ACC112 (cell line): Measurements from ENCODE around the gene ARL15.
A peak's percentile ranks its signal among the peaks of the same experiment; 100 is the strongest.

ENCODE experiments used
- H2AFZ ChIP-seq: fragments of 200-600 bp; sonication (generic); one replicate; pipeline ENCODE4 v1.6.0; 2017; ENCODE audit warnings: antibody characterized with exemption, low read length; ENCODE audit not compliant: unreplicated experiment
- H3K27ac ChIP-seq: fragments of 200-600 bp; sonication (generic); 2 replicates; pipeline ENCODE4 v1.5.1; 2014; ENCODE audit warnings: low read depth, mild to moderate bottlenecking, antibody characterized with exemption, low read length, moderate library complexity
- H3K27me3 ChIP-seq: fragments of 200-600 bp; sonication (generic); 2 replicates; pipeline ENCODE4 v1.6.1; 2014; ENCODE audit warnings: mild to moderate bottlenecking, antibody characterized with exemption, low read length, moderate library complexity, mixed read lengths; ENCODE audit not compliant: insufficient read depth
- H3K36me3 ChIP-seq: fragments of 200-600 bp; sonication (generic); 2 replicates; pipeline ENCODE4 v1.6.1; 2016; ENCODE audit warnings: mild to moderate bottlenecking, antibody characterized with exemption, low read length, moderate library complexity, mixed read lengths; ENCODE audit not compliant: insufficient read depth
- H3K4me1 ChIP-seq: fragments of 200-600 bp; sonication (generic); one replicate; pipeline ENCODE4 v1.6.1; 2016; ENCODE audit warnings: low read length, mixed read lengths; ENCODE audit not compliant: insufficient read depth, unreplicated experiment, control insufficient read depth
- H3K4me3 ChIP-seq: fragments of 200-600 bp; sonication (generic); 2 replicates; pipeline ENCODE4 v1.5.1; 2014; ENCODE audit warnings: mild to moderate bottlenecking, low read depth, low read length
- H3K79me2 ChIP-seq: fragments of 200-600 bp; sonication (generic); one replicate; pipeline ENCODE4 v1.6.0; 2016; ENCODE audit warnings: low read length; ENCODE audit not compliant: control insufficient read depth, unreplicated experiment, insufficient read depth

Gene ARL15

DNA sequence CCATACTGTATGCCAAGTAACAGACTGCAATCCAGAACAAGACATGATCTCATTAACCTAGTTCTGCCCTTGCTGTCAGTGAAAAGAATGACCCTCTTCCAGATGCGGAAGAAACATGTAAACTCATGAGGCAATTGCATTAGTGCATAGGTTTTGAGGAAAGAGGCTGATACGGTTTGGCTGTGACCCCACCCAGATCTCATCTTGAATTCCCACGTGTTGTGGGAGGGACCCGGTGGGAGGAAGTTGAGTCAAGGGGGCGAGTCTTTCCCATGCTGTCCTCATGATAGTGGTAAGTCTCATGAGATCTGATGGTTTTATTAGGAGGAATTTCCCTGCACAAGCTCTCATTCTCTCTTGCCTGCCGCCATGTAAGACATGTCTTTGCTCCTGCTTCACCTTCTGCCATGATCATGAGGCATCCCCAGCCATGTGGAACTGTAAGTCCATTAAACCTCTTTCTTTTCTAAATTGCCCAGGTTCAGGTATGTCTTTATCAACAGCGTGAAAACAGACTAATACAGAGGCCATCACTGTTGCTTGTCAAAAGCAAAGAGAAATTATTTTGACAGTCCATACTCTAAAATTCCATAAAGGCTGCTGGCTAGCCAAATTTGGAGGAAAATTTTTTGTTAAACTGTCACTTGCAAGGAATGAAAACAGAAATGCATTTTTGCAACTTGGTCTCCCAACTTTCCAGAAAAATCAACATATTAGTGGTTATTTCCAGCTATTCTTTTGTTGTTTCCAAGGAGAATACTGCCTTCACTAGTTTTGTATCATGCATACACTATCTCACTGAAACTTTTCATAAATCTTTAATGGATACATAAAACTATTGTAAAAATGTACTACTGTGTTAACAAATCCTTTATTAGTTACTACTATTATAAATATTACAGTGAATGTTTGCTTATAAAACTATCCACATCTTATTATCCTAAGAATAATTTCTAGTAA, 3.2 kb upstream of the ARL15 start:
- peaks cover 4% of the 10 kb centered on the region for H3K79me2 ChIP-seq
- no peaks in the 10 kb centered on the region for H3K4me1 ChIP-seq
- H2AFZ ChIP-seq, result no peak overlapping the region

DNA sequence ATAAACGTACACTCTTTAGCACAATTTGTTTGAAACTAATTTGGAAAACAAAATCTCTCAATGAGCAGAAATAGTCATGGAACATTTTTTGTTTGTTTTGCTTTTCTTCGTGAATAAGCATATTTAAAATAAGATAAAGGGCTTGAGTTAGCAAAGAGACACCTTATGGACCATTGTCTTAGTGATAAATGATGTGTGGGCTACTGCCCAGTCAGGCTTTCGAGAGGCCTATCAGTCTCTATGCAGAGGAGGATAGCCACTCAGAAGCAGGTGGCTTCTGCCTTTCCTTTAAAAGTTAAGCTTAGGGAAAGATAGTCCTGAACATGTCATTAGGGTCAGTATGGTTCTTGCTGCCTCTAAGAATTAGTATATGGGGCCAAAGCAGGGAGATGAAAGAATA, 2.1 kb upstream of the ARL15 start:
- H3K36me3 ChIP-seq, result no peaks in the 10 kb centered on the region
- H3K79me2 ChIP-seq, result peaks cover 4% of the 10 kb centered on the region
- no peaks in the 10 kb centered on the region for H3K27me3 ChIP-seq
- no peaks in the 10 kb centered on the region for H3K4me1 ChIP-seq
- H3K4me3 ChIP-seq, result no peak overlapping the region
- no peak overlapping the region for H2AFZ ChIP-seq
- H3K27ac ChIP-seq, result no peak overlapping the region

More for the DNA sequence above, 3.2 kb upstream of the ARL15 start:
- Histone ChIP-seq H3K4me3 (no peak overlapping the region), H3K27ac (no peak overlapping the region), H3K27me3 (no peaks in the 10 kb centered on the region), H3K36me3 (no peaks in the 10 kb centered on the region)

DNA sequence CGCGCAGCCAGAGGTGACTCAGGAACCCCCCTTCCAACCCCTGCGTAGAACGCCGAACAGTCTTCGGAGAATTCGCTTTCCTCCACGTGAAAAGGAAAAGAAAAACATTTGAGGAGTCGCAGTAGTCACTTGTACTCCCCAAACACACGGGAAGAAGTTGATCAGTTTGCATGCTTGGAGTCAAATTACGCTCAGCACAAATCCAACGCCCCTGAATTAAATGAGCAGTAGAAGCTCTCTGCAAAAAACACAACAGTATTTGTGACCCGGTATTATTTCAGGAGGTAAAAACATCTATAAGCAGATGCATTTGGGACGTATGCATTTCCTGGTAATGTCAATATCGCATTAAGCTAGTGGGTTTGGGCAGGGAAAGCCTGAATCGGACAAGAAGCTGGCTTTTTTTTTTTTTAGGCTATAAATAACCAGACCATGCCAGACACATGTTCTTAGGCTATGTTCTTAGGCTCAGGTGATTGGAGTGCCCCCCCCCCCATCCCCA, 854 bp upstream of the ARL15 start:
- Histone ChIP-seq H3K27ac (no peak overlapping the region), H3K79me2 (peaks cover 4% of the 10 kb centered on the region), H3K27me3 (no peaks in the 10 kb centered on the region), H2AFZ (peak overlapping the region; percentile 72), H3K36me3 (no peaks in the 10 kb centered on the region), H3K4me3 (peak overlapping the region; percentile 84), H3K4me1 (no peaks in the 10 kb centered on the region)

DNA sequence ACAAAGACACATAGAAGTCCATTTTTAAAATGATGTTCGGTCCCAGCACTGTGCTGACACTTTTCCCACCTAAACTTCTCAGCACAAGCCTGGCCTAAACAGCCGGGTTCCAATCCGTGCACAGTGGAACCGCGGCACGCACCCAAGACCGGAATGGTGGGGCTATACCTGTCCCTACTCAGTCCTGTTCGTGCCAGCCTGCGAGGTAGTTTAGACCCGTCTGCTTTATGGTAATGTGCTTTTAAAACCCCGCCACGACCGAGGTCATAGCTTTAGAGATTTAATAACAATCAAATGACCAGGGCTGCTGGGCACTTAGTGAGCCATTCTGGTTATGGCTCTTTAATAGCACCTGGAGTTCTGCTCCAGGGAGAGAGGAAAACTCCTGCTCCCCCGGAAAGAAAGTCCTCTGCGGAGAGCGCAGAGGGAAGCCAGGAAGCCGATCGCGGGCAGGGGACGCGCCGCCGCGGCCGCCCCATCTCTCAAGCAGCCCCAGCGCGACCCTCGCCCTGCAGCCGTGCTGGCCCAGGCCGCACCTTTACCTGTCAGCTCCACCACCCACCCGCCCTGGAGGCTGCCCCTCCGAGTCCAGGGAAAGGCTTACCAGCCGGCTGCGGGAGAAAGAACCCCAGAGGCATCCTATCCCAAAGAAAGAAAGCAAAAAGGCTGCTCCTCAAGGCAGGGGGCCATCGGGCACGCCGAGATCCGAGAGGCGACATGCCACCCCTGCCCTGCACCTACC, 511 bp downstream of the ARL15 start:
- Histone ChIP-seq H3K4me1 (no peaks in the 10 kb centered on the region), H2AFZ (peak overlapping the region; percentile 76), H3K27me3 (no peaks in the 10 kb centered on the region), H3K79me2 (peaks cover 4% of the 10 kb centered on the region), H3K27ac (no peak overlapping the region), H3K36me3 (no peaks in the 10 kb centered on the region), H3K4me3 (peak overlapping the region; percentile 84)

DNA sequence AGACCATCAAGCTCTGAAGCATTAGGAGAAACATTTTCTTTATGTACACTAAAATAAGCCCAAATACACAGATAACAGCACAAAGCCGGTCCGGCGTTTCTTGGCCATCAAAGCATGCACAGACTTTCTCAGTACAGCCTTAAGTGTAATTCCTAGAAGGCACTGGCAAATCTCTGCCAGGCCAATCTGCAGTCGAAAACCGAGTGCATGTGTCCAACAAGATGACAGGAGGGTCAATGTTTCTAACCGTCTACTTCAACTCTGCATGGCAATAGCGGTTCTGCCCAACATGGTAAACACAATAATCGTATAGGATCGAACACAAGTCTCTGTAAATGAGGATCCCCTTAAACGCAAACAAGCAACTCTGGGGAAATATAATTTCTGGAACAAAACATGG, 1.1 kb downstream of the ARL15 start:
- peak overlapping the region; percentile 76 for H2AFZ ChIP-seq
- no peak overlapping the region for H3K27ac ChIP-seq
- peaks cover 4% of the 10 kb centered on the region for H3K79me2 ChIP-seq

DNA sequence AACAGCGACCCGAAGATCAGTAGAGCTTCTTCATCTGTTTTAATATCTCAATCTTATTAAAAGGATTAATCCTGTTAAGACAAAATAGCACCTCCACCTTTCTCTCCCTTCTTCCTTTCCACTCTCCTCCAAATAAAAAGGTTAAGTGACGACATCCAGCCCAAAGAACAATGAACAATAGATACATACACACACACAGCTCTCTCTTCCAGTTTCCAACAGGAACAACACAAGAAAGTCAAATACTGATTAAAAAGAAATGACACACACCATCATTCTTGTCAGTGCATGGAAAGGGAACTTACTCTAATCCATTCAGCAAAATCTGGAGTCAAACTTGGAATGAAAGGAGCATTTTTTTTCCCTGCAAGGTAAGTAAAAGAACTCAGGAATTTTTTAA, 2.8 kb downstream of the ARL15 start:
- Histone ChIP-seq H3K36me3 (no peaks in the 10 kb centered on the region), H3K27me3 (no peaks in the 10 kb centered on the region), H3K79me2 (peaks cover 4% of the 10 kb centered on the region), H3K4me3 (no peak overlapping the region), H3K4me1 (no peaks in the 10 kb centered on the region), H2AFZ (no peak overlapping the region), H3K27ac (no peak overlapping the region)

More for the DNA sequence above, 1.1 kb downstream of the ARL15 start:
- no peaks in the 10 kb centered on the region for H3K27me3 ChIP-seq
- peak overlapping the region; percentile 84 for H3K4me3 ChIP-seq
- H3K4me1 ChIP-seq, result no peaks in the 10 kb centered on the region
- H3K36me3 ChIP-seq, result no peaks in the 10 kb centered on the region

DNA sequence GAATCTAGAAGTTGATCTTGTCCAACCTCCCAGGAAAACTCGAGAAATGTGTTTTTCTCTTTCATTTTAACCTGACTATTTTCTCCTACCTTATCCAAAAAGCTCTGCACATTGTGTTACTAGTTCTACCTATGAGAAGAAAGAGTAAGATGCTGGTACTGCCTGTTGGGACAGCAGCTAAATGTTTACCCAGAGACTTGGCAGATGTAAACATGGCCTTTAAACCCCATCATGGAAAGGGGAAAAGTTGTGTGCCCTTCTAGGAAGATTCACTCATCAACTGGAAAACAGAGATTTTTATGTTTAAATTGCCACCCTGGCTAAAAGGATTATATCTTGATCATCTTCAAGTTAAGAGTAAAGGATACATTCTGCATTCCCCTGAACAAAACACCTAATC, 3.5 kb downstream of the ARL15 start:
- no peaks in the 10 kb centered on the region for H3K36me3 ChIP-seq

DNA sequence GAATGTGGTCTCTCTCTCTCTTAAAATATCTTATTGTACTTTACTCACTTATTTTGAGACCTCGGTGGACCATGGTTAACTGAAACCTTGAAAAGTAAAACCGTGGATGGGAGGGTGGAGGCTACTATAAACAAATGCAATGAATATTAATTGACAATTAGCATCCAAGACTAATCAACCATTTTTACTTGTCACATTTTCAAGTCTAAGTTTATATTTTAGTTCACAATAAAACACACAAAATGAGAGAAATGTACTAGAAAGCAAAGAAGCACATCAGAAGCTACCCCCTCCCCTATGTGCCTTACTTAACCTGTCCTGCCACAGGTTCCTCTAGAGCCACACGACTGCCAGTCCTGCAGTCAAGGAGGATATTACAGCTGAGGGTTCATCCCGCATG, 4.6 kb downstream of the ARL15 start:
- peaks cover 4% of the 10 kb centered on the region for H3K79me2 ChIP-seq
- H3K27ac ChIP-seq, result no peak overlapping the region
- no peaks in the 10 kb centered on the region for H3K36me3 ChIP-seq
- no peak overlapping the region for H2AFZ ChIP-seq
- peaks cover 10% of the 10 kb centered on the region for H3K4me1 ChIP-seq
- H3K27me3 ChIP-seq, result no peaks in the 10 kb centered on the region
- H3K4me3 ChIP-seq, result no peak overlapping the region

More for the DNA sequence above, 3.5 kb downstream of the ARL15 start:
- no peak overlapping the region for H2AFZ ChIP-seq
- H3K27me3 ChIP-seq, result no peaks in the 10 kb centered on the region
- peaks cover 5% of the 10 kb centered on the region for H3K4me1 ChIP-seq
- H3K4me3 ChIP-seq, result no peak overlapping the region
- H3K27ac ChIP-seq, result no peak overlapping the region
- peaks cover 4% of the 10 kb centered on the region for H3K79me2 ChIP-seq

DNA sequence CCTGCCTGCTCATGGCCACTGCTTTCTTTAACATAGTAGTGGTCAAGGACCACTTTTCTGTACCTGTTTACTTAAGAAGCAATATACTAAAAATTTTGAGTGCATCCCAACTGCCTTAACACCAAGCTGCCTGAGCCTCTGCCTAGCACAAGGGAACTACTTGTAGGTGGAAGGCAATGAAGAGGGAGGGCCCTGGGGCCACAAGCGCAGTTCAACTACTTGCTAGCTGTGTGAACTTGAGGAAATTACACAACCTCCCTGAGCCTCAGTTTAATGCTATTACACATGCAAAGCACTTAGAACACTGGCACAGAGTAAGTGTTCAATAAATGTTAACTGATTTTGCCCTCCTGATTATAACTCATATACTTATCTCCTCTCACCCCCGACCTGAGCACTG, 6.3 kb downstream of the ARL15 start:
- Histone ChIP-seq H2AFZ (no peak overlapping the region), H3K27ac (no peak overlapping the region), H3K79me2 (no peaks in the 10 kb centered on the region), H3K36me3 (no peaks in the 10 kb centered on the region), H3K4me1 (peaks cover 15% of the 10 kb centered on the region), H3K27me3 (no peaks in the 10 kb centered on the region), H3K4me3 (no peak overlapping the region)

DNA sequence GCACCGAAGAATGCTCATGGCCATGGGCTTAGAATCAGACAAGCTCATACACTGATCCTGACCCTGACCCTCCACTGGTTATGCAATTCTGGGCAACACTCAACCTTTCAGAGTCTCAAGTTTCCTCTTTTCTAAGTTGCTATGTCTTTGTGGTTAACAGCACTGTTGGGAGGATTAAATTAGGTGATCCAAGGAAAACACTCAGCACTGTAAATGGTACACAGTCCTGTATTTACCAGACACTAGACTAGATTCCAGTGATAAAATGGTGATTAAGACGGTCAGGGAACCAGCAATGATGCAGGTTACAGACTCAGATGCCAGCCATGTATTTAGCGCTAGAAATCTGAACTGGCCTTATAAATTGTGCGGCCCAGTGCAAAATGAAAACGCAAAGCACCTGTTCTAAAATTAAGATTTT, 8.1 kb downstream of the ARL15 start:
- Histone ChIP-seq H3K4me3 (no peak overlapping the region), H3K79me2 (no peaks in the 10 kb centered on the region), H3K36me3 (no peaks in the 10 kb centered on the region), H3K27me3 (no peaks in the 10 kb centered on the region), H3K4me1 (peaks cover 15% of the 10 kb centered on the region), H2AFZ (no peak overlapping the region), H3K27ac (no peak overlapping the region)
